SK-N-SH treated with all-trans-retinoic acid at 6 μM for 48 hours (cell line): ENCODE results near the gene C18orf63.

Experiments used
- GLIS3 ChIP-seq: fragments of 250-450 bp; sonication (Bioruptor Pico); IDR thresholded peaks from 2 replicates; pipeline ENCODE4 v1.5.0; 2020; ENCODE audit warnings: mild to moderate bottlenecking, moderate library complexity
- ISL1 ChIP-seq: fragments of 250-450 bp; sonication (Bioruptor Pico); IDR thresholded peaks from 2 replicates; pipeline ENCODE4 v2.1.2; 2022; ENCODE audit warnings: mild to moderate bottlenecking, moderate library complexity
- OSR1 ChIP-seq: fragments of 250-450 bp; sonication (Bioruptor Pico); IDR thresholded peaks from 2 replicates; pipeline ENCODE4 v1.8.0; 2022; ENCODE audit warnings: moderate library complexity, mild to moderate bottlenecking, inconsistent platforms
- RARB ChIP-seq: fragments of 250-450 bp; sonication (Bioruptor Pico); IDR thresholded peaks from 2 replicates; pipeline ENCODE4 v1.8.0; 2021; ENCODE audit warnings: mild to moderate bottlenecking, moderate library complexity
- TOX ChIP-seq: fragments of 250-450 bp; sonication (Bioruptor Pico); IDR thresholded peaks from 2 replicates; pipeline ENCODE4 v1.8.0; 2021; ENCODE audit warnings: mild to moderate bottlenecking, moderate library complexity, borderline replicate concordance
- ZFP30 ChIP-seq: fragments of 450-650 bp; formaldehyde crosslinking; IDR thresholded peaks from 2 replicates; pipeline ENCODE4 v1.5.0; 2022; ENCODE audit warnings: mild to moderate bottlenecking, moderate library complexity
- ZNF8 ChIP-seq: fragments of 450-650 bp; formaldehyde crosslinking; IDR thresholded peaks from 2 replicates; pipeline ENCODE4 v1.5.0; 2020; ENCODE audit warnings: mild to moderate bottlenecking, moderate library complexity
- TF ChIP-seq, protein P1 (sequence below): fragments of 250-450 bp; sonication (Bioruptor Pico); IDR thresholded peaks from 2 replicates; pipeline ENCODE4 v1.5.1; 2020; ENCODE audit warnings: low read depth, mild to moderate bottlenecking, moderate library complexity
- TF ChIP-seq, protein P2 (sequence below): fragments of 250-450 bp; sonication (Bioruptor Pico); IDR thresholded peaks from 2 replicates; pipeline ENCODE4 v1.5.1; 2021; ENCODE audit warnings: mild to moderate bottlenecking, moderate library complexity
- TF ChIP-seq, protein P3 (sequence below): fragments of 250-450 bp; sonication (Bioruptor Pico); IDR thresholded peaks from 2 replicates; pipeline ENCODE4 v1.8.0; 2020; ENCODE audit warnings: mild to moderate bottlenecking, moderate library complexity, borderline replicate concordance

DNA sequence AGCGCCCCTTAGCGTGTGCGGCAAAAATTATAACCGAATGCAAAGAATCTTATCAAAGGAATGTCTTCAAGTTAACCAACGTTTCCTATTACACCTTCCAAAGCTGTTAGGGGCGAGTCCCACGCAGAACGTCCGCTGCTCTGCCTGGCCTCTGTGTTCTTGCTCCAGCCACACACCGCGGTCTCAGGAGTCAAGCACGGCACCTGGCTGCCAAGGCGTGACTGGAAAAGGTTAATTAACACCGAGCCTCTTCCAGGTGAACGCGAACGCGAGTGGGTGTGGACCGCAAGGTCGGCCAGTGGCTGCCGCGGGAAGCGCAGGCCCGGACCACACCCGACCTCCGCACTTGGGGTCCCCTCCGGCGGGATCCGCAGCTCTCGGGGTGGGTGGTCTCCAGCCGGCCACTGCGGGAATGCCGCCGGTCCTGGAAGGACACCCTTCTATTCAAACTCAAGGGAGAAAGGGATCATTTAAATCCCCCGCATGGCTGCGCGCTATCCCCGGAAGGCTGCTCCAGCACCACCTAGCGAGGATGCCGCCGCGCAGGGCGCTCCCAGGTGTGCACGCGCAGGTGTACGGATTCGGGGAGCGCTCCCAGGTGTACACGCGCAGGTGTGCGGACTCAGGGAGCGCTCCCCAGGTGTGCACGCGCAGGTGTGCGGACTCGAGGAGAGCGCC, 24.7 kb upstream of the C18orf63 start:
- no peak for TF ChIP-seq ZFP30 (CRISPR knock-in tag)
- TF ChIP-seq, protein P1, sequence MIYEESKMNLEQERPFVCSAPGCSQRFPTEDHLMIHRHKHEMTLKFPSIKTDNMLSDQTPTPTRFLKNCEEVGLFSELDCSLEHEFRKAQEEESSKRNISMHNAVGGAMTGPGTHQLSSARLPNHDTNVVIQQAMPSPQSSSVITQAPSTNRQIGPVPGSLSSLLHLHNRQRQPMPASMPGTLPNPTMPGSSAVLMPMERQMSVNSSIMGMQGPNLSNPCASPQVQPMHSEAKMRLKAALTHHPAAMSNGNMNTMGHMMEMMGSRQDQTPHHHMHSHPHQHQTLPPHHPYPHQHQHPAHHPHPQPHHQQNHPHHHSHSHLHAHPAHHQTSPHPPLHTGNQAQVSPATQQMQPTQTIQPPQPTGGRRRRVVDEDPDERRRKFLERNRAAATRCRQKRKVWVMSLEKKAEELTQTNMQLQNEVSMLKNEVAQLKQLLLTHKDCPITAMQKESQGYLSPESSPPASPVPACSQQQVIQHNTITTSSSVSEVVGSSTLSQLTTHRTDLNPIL (CRISPR knock-in tag): no peak
- TF ChIP-seq, protein P2, sequence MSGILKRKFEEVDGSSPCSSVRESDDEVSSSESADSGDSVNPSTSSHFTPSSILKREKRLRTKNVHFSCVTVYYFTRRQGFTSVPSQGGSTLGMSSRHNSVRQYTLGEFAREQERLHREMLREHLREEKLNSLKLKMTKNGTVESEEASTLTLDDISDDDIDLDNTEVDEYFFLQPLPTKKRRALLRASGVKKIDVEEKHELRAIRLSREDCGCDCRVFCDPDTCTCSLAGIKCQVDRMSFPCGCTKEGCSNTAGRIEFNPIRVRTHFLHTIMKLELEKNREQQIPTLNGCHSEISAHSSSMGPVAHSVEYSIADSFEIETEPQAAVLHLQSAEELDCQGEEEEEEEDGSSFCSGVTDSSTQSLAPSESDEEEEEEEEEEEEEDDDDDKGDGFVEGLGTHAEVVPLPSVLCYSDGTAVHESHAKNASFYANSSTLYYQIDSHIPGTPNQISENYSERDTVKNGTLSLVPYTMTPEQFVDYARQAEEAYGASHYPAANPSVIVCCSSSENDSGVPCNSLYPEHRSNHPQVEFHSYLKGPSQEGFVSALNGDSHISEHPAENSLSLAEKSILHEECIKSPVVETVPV (CRISPR knock-in tag): no peak
- TF ChIP-seq, protein P3, sequence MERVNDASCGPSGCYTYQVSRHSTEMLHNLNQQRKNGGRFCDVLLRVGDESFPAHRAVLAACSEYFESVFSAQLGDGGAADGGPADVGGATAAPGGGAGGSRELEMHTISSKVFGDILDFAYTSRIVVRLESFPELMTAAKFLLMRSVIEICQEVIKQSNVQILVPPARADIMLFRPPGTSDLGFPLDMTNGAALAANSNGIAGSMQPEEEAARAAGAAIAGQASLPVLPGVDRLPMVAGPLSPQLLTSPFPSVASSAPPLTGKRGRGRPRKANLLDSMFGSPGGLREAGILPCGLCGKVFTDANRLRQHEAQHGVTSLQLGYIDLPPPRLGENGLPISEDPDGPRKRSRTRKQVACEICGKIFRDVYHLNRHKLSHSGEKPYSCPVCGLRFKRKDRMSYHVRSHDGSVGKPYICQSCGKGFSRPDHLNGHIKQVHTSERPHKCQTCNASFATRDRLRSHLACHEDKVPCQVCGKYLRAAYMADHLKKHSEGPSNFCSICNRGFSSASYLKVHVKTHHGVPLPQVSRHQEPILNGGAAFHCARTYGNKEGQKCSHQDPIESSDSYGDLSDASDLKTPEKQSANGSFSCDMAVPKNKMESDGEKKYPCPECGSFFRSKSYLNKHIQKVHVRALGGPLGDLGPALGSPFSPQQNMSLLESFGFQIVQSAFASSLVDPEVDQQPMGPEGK: no peak
- no peak for TF ChIP-seq GLIS3 (CRISPR knock-in tag)
- TF ChIP-seq TOX (CRISPR knock-in tag): no peak
- no peak for TF ChIP-seq ISL1
- no peak for TF ChIP-seq ZNF8 (CRISPR knock-in tag)
- TF ChIP-seq OSR1: no peak
- no peak for TF ChIP-seq RARB (CRISPR knock-in tag)
